NOMO-1 treated with dmso at 0.1 percent for 144 hours (cell line): ENCODE measurements around the gene ZSWIM8.
"Not testable (repeated sequence)": the region's sequence is repeated elsewhere in the genome, so short reads cannot be mapped to it uniquely, and the experiment has no call there.

ENCODE experiments used
- DNase-seq: peaks from one replicate; lab custom pipeline; 2025; ENCODE audit not compliant: unreplicated experiment; lab: John Stamatoyannopoulos, UW

The ZSWIM8 gene

GRCh38 chr10:73813333-73813732 is 27.9 kb downstream of the ZSWIM8 start:
- DNase-seq = no peak

GRCh38 chr10:73814276-73814895 is 29.0 kb downstream of the ZSWIM8 start:
- no peak for DNase-seq

GRCh38 chr10:73814896-73815718 is 29.7 kb downstream of the ZSWIM8 start:
- DNase-seq = no peak

GRCh38 chr10:73815719-73816030 is 30.3 kb downstream of the ZSWIM8 start:
- DNase-seq = no peak

GRCh38 chr10:73816917-73817729 is 31.7 kb downstream of the ZSWIM8 start:
- DNase-seq = no peak

GRCh38 chr10:73817826-73818225 is 32.4 kb downstream of the ZSWIM8 start:
- no peak for DNase-seq

- no peak for DNase-seq
These were observed 33.0 kb downstream of the ZSWIM8 start for GRCh38 chr10:73818402-73818801.

GRCh38 chr10:73819081-73819480 is 33.7 kb downstream of the ZSWIM8 start:
- no peak for DNase-seq

GRCh38 chr10:73819513-73820093 is 34.2 kb downstream of the ZSWIM8 start:
- DNase-seq = no peak

GRCh38 chr10:73823391-73823790 is 38.0 kb downstream of the ZSWIM8 start:
- no peak for DNase-seq

- no peak for DNase-seq
These were observed 38.8 kb downstream of the ZSWIM8 start for GRCh38 chr10:73824146-73824725.

- no peak for DNase-seq
These were observed 42.1 kb downstream of the ZSWIM8 start for GRCh38 chr10:73827346-73828089.

- no peak for DNase-seq
These were observed 42.8 kb downstream of the ZSWIM8 start for GRCh38 chr10:73828161-73828560.

GRCh38 chr10:73829090-73829489 is 43.7 kb downstream of the ZSWIM8 start:
- DNase-seq = not testable (repeated sequence)

- DNase-seq = no peak
These were observed 51.1 kb downstream of the ZSWIM8 start for GRCh38 chr10:73836427-73836980.

GRCh38 chr10:73837072-73837471 is 51.7 kb downstream of the ZSWIM8 start:
- no peak for DNase-seq

- no peak for DNase-seq
These were observed 52.7 kb downstream of the ZSWIM8 start for GRCh38 chr10:73838008-73838567.

- DNase-seq = no peak
These were observed 53.4 kb downstream of the ZSWIM8 start for GRCh38 chr10:73838827-73839226.

- no peak for DNase-seq
These were observed 54.0 kb downstream of the ZSWIM8 start for GRCh38 chr10:73839276-73839966.
